ENCODE results near the gene TSHZ2. TPM values are rescaled to one million over a fixed set of nuclear protein-coding genes. Genes with fewer than 3 reads are reported as not detected.

Gene TSHZ2
- total RNA-seq, 1 experiment from 2014 or later = 2.3 TPM

- ChIA-PET POLR2A (no interaction called here), CTCF (interaction anchor here (0.6 to 1.6 kb wide), 5 partner anchors 40 to 1032 kb away, joined by 3 to 5 read pairs (median 4); no protein-coding TSS in a partner anchor)
- H3K9me3 Mint-ChIP-seq (ENCODE audit: unreplicated experiment) = peaks cover 9% of the 10 kb centered on the region
- H3K36me3 Mint-ChIP-seq (ENCODE audit: insufficient read depth, unreplicated experiment) = no peaks in the 10 kb centered on the region
- BruUV-seq (replicated peaks) = no TSS peak
- H3K4me3 Mint-ChIP-seq (ENCODE audit: unreplicated experiment) = no peak overlapping the region
- no peaks in the 10 kb centered on the region for H3K4me1 Mint-ChIP-seq (ENCODE audit: insufficient read depth, unreplicated experiment)
- intact Hi-C loops (cut with micrococcal nuclease) = no loop called here
- TF ChIP-seq CTCF (IDR thresholded peaks at IDR 0.05; ENCODE audit: unreplicated experiment) = no peak
- H3K27me3 Mint-ChIP-seq (ENCODE audit: insufficient read depth, unreplicated experiment) = no peaks in the 10 kb centered on the region
- no peak overlapping the region for H3K27ac Mint-ChIP-seq (ENCODE audit: low read depth, unreplicated experiment)
- DNase-seq (ENCODE audit: unreplicated experiment) = no peak
These were observed 365.4 kb downstream of the TSHZ2 start for GRCh38 chr20:53337390-53338101.

- intact Hi-C loops (cut with micrococcal nuclease) = no loop called here
- no TSS peak for BruUV-seq (replicated peaks)
- POLR2A ChIA-PET = no interaction called here
- Mint-ChIP-seq H3K27ac (ENCODE audit: low read depth, unreplicated experiment) (no peak overlapping the region), H3K27me3 (ENCODE audit: insufficient read depth, unreplicated experiment) (no peaks in the 10 kb centered on the region), H3K4me3 (ENCODE audit: unreplicated experiment) (no peak overlapping the region), H3K36me3 (ENCODE audit: insufficient read depth, unreplicated experiment) (no peaks in the 10 kb centered on the region), H3K4me1 (ENCODE audit: insufficient read depth, unreplicated experiment) (no peaks in the 10 kb centered on the region), H3K9me3 (ENCODE audit: unreplicated experiment) (peaks cover 8% of the 10 kb centered on the region)
- no peak for TF ChIP-seq CTCF (IDR thresholded peaks at IDR 0.05; ENCODE audit: unreplicated experiment)
- DNase-seq (ENCODE audit: unreplicated experiment) = no peak
- CTCF ChIA-PET = interaction anchor here (0.6 kb wide), 1 partner anchor 963 kb away, joined by 3 read pairs; no protein-coding TSS in a partner anchor
These were observed 366.6 kb downstream of the TSHZ2 start for GRCh38 chr20:53338716-53339115.

GRCh38 chr20:53342429-53342828 lies 370.3 kb downstream of the TSHZ2 start:
- DNase-seq (ENCODE audit: unreplicated experiment) = no peak
- no peaks in the 10 kb centered on the region for H3K36me3 Mint-ChIP-seq (ENCODE audit: insufficient read depth, unreplicated experiment)
- no peaks in the 10 kb centered on the region for H3K27me3 Mint-ChIP-seq (ENCODE audit: insufficient read depth, unreplicated experiment)
- no peak overlapping the region for H3K4me3 Mint-ChIP-seq (ENCODE audit: unreplicated experiment)
- BruUV-seq (replicated peaks) = no TSS peak
- intact Hi-C loops (cut with micrococcal nuclease) = no loop called here
- no peaks in the 10 kb centered on the region for H3K9me3 Mint-ChIP-seq (ENCODE audit: unreplicated experiment)
- ChIA-PET POLR2A (no interaction called here), CTCF (no interaction called here)
- H3K4me1 Mint-ChIP-seq (ENCODE audit: insufficient read depth, unreplicated experiment) = no peaks in the 10 kb centered on the region
- no peak for TF ChIP-seq CTCF (IDR thresholded peaks at IDR 0.05; ENCODE audit: unreplicated experiment)
- H3K27ac Mint-ChIP-seq (ENCODE audit: low read depth, unreplicated experiment) = no peak overlapping the region

- no TSS peak for BruUV-seq (replicated peaks)
- POLR2A ChIA-PET = no interaction called here
- H3K27ac Mint-ChIP-seq (ENCODE audit: low read depth, unreplicated experiment) = no peak overlapping the region
These were observed 371.3 kb downstream of the TSHZ2 start for GRCh38 chr20:53343448-53343847.

More at GRCh38 chr20:53343448-53343847, 371.3 kb downstream of the TSHZ2 start:
- intact Hi-C loops (cut with micrococcal nuclease) = no loop called here
- TF ChIP-seq CTCF (IDR thresholded peaks at IDR 0.05; ENCODE audit: unreplicated experiment) = no peak
- DNase-seq (ENCODE audit: unreplicated experiment) = no peak
- Mint-ChIP-seq H3K4me3 (ENCODE audit: unreplicated experiment) (no peak overlapping the region), H3K9me3 (ENCODE audit: unreplicated experiment) (no peaks in the 10 kb centered on the region), H3K36me3 (ENCODE audit: insufficient read depth, unreplicated experiment) (no peaks in the 10 kb centered on the region), H3K27me3 (ENCODE audit: insufficient read depth, unreplicated experiment) (no peaks in the 10 kb centered on the region), H3K4me1 (ENCODE audit: insufficient read depth, unreplicated experiment) (no peaks in the 10 kb centered on the region)
- CTCF ChIA-PET = interaction anchor here (0.6 kb wide), 1 partner anchor 97 kb away, joined by 3 read pairs; no protein-coding TSS in a partner anchor
